Hippocampal formation (tissue), 2 donors: Measurements from ENCODE around the gene NEO1.
A peak's percentile ranks its signal among the peaks of the same experiment; 100 is the strongest.

Experiments
- DNase-seq, 2 donors: peaks; one replicate each; lab custom pipeline; 2025; lab: John Stamatoyannopoulos, UW

Gene NEO1

DNA sequence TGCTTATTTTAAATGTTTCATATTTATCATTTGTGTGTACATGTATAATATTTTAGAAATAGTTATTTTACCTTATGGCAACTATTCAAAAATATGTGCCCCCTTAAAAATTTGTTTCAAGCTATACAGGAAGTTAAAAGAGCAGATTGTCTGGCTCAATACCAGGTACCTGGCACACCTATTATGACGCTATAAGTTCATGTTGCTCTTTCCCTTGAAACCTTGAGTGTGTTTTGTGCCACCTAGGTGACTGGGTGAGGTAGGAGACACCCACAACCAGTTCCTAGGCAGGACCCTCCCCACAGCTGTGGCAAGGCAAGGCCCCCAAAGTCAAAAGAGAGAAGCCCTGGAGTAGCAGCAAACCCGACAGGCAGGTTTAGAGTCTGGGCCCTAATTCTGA, 20.6 kb upstream of the NEO1 start:
- DNase-seq = no peak

- no peak for DNase-seq
Measured at GRCh38 chr15:73033611-73034010, 18.7 kb upstream of the NEO1 start.

GRCh38 chr15:73034221-73034620, 18.0 kb upstream of the NEO1 start:
- DNase-seq = no peak

DNA sequence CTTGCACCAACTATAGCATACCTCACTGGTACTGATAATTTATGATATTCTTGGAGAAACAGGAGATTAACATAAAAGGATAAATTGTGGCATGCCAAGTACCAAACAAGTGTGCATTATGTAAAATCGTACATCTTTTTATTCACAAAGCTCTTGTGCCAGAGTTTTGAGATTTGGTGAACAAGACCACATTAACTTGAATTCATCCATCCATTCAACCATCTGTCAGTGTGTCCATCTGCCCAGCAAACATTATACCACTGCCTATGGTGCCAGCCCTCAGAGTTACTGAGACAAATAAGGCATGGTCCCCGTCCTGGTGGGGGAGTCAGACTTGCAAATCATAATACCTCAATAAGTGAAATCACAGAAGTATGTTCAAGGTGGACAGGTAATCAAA, 17.0 kb upstream of the NEO1 start:
- DNase-seq = no peak

DNA sequence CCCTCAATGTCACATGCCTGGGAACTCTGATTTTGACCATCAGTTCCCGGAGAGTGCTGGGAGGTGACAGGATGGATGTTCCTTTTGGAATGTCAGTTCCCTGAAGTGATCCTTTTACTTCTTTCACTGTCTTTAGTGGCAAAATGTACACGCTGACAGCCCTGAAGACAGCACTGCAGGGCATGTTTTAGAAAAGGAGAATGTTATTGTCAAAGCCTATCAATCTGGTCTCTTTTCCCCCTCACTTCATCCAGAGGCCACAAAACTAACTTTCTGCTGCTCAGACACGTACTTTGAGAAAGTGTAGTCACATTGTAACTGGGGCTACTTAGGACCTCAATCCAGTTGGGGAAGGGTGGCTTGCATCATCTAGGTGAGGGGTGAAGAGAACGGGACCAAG, 14.0 kb upstream of the NEO1 start:
- no peak for DNase-seq

- DNase-seq = no peak
Measured at GRCh38 chr15:73046073-73046472, 6.2 kb upstream of the NEO1 start.

GRCh38 chr15:73047882-73048281, 4.4 kb upstream of the NEO1 start:
- no peak for DNase-seq

GRCh38 chr15:73048624-73049295, 3.5 kb upstream of the NEO1 start:
- DNase-seq = no peak

DNA sequence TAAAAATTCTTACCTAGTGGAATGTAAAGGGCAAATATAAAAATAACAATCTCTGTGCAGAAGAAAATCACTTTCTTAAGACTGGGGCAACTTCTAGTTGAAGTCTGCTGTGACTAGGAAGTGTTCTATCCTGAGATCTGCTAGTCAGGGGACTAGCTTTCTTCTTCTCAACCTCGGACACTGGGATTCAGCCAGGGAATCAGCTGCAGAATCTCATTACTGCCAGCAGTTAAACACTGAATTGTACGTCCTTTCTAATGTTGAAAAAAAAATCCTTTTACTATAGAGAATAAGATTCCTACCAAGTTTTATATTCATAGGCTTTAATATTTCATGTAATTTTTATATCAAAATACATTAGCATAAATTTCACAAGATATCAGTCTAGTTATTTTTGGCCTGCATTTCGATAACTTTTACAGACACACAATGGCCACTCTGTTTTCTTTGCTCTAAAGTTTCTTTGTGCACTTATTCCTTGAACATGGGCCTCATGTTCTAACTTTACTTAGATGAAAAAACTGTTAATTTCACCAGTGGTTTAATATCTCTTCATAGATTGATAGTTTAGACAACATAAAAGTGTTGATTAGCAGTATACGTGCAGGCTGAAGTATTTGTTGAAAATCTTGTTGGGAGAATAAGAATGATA, 2.6 kb upstream of the NEO1 start:
- DNase-seq = no peak

DNA sequence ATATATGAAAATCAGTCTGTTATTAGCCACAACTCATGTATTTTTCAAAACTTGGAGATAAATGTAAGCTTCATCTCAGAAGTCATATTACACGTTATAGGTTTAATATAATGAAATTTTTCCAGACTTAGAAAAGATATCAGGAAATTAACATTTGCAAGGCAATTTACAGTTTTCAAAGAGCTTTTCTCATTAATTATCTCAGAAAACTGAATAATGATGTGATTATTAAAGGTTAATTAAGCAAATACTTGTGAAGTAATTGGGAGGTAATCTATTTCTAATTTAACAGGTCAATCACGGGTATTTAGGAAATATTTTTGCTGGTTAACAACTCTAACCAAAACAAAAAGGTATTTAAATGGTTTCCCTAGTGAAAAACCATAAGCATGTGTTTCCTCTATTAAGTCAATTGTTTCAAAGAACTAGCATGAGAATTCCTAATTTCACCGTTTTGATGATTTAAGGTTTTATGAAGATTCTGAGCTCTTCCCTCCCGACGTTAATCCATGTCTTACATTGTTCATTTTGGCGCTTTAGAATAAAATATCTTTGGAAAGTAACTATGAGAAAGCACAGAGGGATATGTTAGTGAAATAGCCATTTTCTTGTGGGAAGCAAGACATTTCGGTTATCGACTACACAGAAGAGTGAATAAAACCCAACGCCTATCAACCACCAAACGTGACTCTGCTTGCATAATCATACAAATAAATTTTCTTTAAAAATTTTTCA, 1.5 kb upstream of the NEO1 start:
- DNase-seq = no peak

- DNase-seq = peak in 1 of 2 donors; percentile 73
Measured at GRCh38 chr15:73051391-73051806, 864 bp upstream of the NEO1 start.

- peak; percentile 40 to 70 for DNase-seq
Measured at GRCh38 chr15:73052653-73053397, 562 bp downstream of the NEO1 start.

DNA sequence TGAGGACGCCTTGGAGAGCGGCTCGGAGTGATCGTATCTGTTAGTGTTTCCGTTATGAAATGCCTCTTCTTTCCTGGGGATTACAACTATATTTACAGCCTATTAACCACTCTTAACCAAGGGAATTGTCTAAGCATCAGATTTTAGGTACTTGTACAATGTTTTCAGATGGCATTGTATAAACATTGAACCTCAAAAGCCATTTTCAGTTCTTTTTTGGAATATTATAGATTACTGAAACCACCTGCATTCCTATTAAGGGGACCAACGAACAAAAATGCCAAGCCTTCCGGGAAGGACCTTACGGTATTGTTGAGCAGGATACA, 1.1 kb downstream of the NEO1 start:
- DNase-seq = no peak

DNA sequence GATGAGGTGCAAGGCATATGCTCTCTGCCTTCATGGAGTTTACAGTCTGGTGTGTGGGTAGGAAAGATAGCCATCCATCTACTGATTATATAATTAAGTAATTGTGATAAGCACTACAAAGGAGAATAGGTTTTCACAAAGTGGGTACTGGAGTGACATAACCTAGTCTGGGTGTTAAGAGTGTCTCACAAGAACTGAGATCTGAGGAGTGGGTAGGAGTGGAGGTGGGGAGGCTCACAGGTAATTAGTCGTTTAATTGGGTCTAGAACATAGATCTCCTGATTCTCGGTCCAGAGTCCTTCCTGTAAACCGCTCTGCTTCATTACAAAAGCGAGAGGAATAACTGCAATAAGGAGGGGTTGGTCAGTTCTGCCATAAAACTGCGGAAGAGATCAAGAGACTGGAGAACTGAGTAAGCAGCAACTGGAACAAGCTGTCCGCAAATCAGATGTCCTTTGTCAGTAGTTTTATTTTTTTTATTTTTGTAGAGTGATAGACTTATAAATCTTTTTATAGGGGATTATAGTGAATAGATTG, 2.2 kb downstream of the NEO1 start:
- no peak for DNase-seq

GRCh38 chr15:73056460-73056859, 4.2 kb downstream of the NEO1 start:
- no peak for DNase-seq

GRCh38 chr15:73058437-73058836, 6.2 kb downstream of the NEO1 start:
- DNase-seq = no peak

GRCh38 chr15:73065114-73065513, 12.9 kb downstream of the NEO1 start:
- no peak for DNase-seq

DNA sequence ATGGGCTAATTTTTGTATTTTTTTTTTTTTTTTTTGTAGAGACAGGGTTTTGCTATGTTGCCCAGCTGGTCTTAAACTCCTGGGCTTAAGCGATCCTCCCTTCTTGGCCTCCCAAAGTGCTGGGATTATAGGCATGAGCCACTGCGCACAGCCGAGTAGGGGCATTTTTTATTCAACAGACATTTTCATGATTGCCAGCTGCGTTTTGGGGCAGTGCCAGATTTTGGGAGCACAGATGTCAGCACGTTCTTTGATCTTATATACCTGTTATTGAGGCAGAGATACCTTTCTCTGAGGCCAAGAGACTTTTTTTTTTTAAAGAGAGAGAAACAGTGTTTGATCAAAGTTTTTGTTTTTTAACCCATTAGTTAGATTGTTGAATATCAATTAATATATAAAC, 16.8 kb downstream of the NEO1 start:
- DNase-seq = no peak

- DNase-seq = no peak
Measured at GRCh38 chr15:73072894-73073293, 20.6 kb downstream of the NEO1 start.

DNA sequence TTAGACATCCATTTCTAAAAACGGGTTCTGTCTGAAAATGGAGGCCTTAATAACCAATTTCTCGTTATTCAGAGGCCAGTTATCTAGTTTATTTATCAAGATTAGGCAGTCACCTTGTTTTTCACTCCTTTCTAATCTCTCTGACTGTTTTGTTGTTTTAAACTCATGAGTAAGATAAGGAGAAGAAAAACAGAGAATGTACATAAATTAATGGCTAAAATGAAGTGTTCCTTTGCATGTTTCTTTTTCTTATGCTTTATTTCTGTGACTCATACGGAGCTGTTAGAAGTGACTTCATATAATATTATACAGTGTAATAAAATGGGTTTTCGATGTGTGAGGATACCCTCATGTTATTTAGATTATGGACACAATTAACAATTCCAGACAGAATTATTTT, 22.0 kb downstream of the NEO1 start:
- DNase-seq = no peak

GRCh38 chr15:73075160-73075859, 23.0 kb downstream of the NEO1 start:
- peak in 1 of 2 donors; percentile 48 for DNase-seq

GRCh38 chr15:73078291-73078690, 26.0 kb downstream of the NEO1 start:
- DNase-seq = no peak
